Measurements from ENCODE around the gene RAET1G. TPM values are rescaled to one million over a fixed set of nuclear protein-coding genes. Genes with fewer than 3 reads are reported as not detected.

Gene RAET1G
- total RNA-seq, 1 experiment from 2014 or later, result 0.45 TPM

DNA sequence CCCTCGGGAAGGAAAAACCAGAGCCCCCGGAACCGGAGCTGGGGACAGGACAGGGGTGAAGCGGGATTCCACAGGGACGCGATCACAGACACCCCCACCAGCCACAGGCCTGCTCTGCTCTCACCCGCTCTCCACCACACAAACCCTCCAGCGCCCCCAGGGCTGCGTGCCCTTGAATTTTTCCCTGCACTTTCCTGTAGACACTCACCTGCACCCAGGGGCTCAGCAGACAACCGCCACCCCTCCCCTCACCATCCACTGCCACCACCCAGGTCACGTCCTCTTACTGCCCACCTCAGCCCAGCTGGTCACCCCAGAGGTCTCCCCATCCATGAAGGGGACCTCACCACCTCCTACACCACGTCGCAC, 19.5 kb upstream of the RAET1G start:
- Histone ChIP-seq H3K27ac (ENCODE audit: low read depth, low read length, poor library complexity, severe bottlenecking) (peak overlapping the region; percentile 50), H3K4me3 (ENCODE audit: low read depth, low read length, poor library complexity, severe bottlenecking) (peak overlapping the region; percentile 70), H3K36me3 (ENCODE audit: insufficient read depth, low read length, poor library complexity, severe bottlenecking) (no peaks in the 10 kb centered on the region), H3K4me1 (ENCODE audit: insufficient read depth, low read length, poor library complexity, severe bottlenecking) (no peaks in the 10 kb centered on the region), H3K9me3 (ENCODE audit: low read depth, low read length, poor library complexity, severe bottlenecking) (no peaks in the 10 kb centered on the region), H3K27me3 (replicated peaks; ENCODE audit: insufficient read depth, low read depth, low read length, poor library complexity) (peaks cover 19% of the 10 kb centered on the region)
- CTCF ChIA-PET, result no interaction called here
- no TSS peak for BruUV-seq (replicated peaks)
- TF ChIP-seq, protein P1, sequence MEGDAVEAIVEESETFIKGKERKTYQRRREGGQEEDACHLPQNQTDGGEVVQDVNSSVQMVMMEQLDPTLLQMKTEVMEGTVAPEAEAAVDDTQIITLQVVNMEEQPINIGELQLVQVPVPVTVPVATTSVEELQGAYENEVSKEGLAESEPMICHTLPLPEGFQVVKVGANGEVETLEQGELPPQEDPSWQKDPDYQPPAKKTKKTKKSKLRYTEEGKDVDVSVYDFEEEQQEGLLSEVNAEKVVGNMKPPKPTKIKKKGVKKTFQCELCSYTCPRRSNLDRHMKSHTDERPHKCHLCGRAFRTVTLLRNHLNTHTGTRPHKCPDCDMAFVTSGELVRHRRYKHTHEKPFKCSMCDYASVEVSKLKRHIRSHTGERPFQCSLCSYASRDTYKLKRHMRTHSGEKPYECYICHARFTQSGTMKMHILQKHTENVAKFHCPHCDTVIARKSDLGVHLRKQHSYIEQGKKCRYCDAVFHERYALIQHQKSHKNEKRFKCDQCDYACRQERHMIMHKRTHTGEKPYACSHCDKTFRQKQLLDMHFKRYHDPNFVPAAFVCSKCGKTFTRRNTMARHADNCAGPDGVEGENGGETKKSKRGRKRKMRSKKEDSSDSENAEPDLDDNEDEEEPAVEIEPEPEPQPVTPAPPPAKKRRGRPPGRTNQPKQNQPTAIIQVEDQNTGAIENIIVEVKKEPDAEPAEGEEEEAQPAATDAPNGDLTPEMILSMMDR (conservative IDR thresholded peaks at IDR 0.05; ENCODE audit: low read depth, low read length), result no peak
- no peak for TF ChIP-seq EZH2 (IDR thresholded peaks at IDR 0.05; ENCODE audit: borderline replicate concordance, low read depth, low read length, poor library complexity, severe bottlenecking)
- no peak for DNase-seq (ENCODE audit: low spot score)
- POLR2A ChIA-PET (ENCODE audit: low non-redundant PET), result no interaction called here
- intact Hi-C loops (cut with micrococcal nuclease; ENCODE audit: unreplicated experiment), result no loop called here

DNA sequence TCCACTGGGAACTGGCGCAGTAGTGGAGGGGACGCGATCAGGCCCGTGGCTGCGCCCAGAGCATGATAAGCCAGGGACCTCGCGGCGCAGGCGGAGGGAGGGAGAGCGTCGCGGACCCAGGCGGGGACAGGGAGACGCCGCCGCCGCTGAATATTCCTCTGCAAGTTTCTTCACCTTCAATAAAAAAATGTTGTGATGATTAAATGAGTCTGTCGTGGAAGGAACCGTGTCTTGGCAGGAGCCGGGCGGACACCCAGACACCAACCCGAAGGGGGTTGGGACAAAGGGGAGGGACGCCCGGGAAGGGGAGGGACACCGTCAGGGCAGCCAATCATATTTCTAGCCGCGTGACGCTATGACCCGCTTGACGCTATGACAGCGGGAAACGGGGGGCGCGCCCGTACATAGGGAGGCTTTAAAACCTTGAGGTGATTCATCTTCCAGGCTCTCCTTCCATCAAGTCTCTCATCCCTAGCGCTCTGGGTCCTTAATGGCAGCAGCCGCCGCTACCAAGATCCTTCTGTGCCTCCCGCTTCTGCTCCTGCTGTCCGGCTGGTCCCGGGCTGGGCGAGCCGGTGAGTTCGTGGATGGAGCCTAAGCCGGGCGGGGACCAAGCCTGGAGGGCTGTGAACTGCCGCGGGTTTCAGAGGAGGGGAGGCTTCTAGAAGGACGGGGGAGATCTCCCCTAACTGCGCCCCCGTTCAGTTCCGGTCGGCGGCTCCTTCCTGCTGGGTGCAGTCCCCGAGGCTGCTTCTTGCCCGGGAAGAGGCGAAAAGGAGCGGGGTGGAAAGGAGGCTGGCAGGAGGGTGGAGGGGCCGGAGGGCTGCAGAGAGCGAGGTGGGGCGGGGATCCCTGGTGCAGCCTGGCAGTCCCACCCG, 18.9 kb upstream of the RAET1G start, which contains the start of gene ULBP2:
ULBP2 (plus strand) TSS at position 432 of the 878 bp plus-strand sequence; CDS start at position 491, 59 bp downstream.
- Histone ChIP-seq H3K27ac (ENCODE audit: low read depth, low read length, poor library complexity, severe bottlenecking) (peak within 1 kb of the TSS; percentile 50), H3K36me3 (ENCODE audit: insufficient read depth, low read length, poor library complexity, severe bottlenecking) (no peaks in the 10 kb centered on the region), H3K9me3 (ENCODE audit: low read depth, low read length, poor library complexity, severe bottlenecking) (no peaks in the 10 kb centered on the region), H3K27me3 (replicated peaks; ENCODE audit: insufficient read depth, low read depth, low read length, poor library complexity) (peaks cover 23% of the 10 kb centered on the region), H3K4me3 (ENCODE audit: low read depth, low read length, poor library complexity, severe bottlenecking) (peak within 1 kb of the TSS; percentile 70), H3K4me1 (ENCODE audit: insufficient read depth, low read length, poor library complexity, severe bottlenecking) (no peaks in the 10 kb centered on the region)
- TF ChIP-seq, protein P1 (conservative IDR thresholded peaks at IDR 0.05; ENCODE audit: low read depth, low read length), result no peak
- no peak for TF ChIP-seq EZH2 (IDR thresholded peaks at IDR 0.05; ENCODE audit: borderline replicate concordance, low read depth, low read length, poor library complexity, severe bottlenecking)
- POLR2A ChIA-PET (ENCODE audit: low non-redundant PET), result no interaction called here
- CTCF ChIA-PET, result no interaction called here
- no TSS peak for BruUV-seq (replicated peaks)
- intact Hi-C loops (cut with micrococcal nuclease; ENCODE audit: unreplicated experiment), result no loop called here
- peak; percentile 94 for DNase-seq (ENCODE audit: low spot score)

DNA sequence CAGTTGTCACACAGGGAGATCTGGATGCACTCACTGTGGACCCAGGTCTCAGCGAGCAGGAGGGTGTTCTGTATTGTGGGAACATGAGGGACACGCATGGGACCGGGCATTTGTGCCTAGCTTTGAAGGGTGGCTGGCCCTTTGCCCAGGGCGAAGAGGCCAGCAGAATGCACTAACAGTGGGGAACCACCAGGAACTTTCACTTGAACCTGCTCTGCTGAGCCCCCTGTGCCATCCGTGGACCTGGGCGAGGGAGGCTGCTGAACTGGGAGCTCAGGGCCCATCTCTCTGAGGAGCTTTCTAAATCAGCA, 17.7 kb upstream of the RAET1G start:
- Histone ChIP-seq H3K4me1 (ENCODE audit: insufficient read depth, low read length, poor library complexity, severe bottlenecking) (no peaks in the 10 kb centered on the region), H3K36me3 (ENCODE audit: insufficient read depth, low read length, poor library complexity, severe bottlenecking) (no peaks in the 10 kb centered on the region), H3K27ac (ENCODE audit: low read depth, low read length, poor library complexity, severe bottlenecking) (no peak overlapping the region), H3K4me3 (ENCODE audit: low read depth, low read length, poor library complexity, severe bottlenecking) (no peak overlapping the region), H3K9me3 (ENCODE audit: low read depth, low read length, poor library complexity, severe bottlenecking) (no peaks in the 10 kb centered on the region), H3K27me3 (replicated peaks; ENCODE audit: insufficient read depth, low read depth, low read length, poor library complexity) (peaks cover 23% of the 10 kb centered on the region)
- CTCF ChIA-PET, result no interaction called here
- intact Hi-C loops (cut with micrococcal nuclease; ENCODE audit: unreplicated experiment), result no loop called here
- POLR2A ChIA-PET (ENCODE audit: low non-redundant PET), result no interaction called here
- no peak for DNase-seq (ENCODE audit: low spot score)
- no peak for TF ChIP-seq EZH2 (IDR thresholded peaks at IDR 0.05; ENCODE audit: borderline replicate concordance, low read depth, low read length, poor library complexity, severe bottlenecking)
- TF ChIP-seq, protein P1 (conservative IDR thresholded peaks at IDR 0.05; ENCODE audit: low read depth, low read length), result no peak
- no TSS peak for BruUV-seq (replicated peaks)
